Lower lobe of right lung (tissue), 2 donors: Measurements from ENCODE around the gene STMN1. TPM values are rescaled to one million over a fixed set of nuclear protein-coding genes. Genes with fewer than 3 reads are reported as not detected.
A peak's percentile ranks its signal among the peaks of the same experiment; 100 is the strongest.

Experiments used
- ATAC-seq, 2 donors: fragments of 200-7000 bp; cut with Tn5 transposase; one replicate each; pipeline ENCODE4 v1.9.1; 2020 to 2022; ENCODE audit warnings: mild to moderate bottlenecking in 2 of 2, moderate library complexity in 2 of 2
- DNase-seq: peaks from one replicate; pipeline ENCODE4 v3.0.0-alpha.2; 2020
- H3K27ac ChIP-seq: fragments of 200-600 bp; one replicate; pipeline ENCODE4 v1.8.0; 2022
- H3K27me3 ChIP-seq: fragments of 200-600 bp; one replicate; pipeline ENCODE4 v1.8.0; 2022; ENCODE audit warnings: low read depth
- H3K36me3 ChIP-seq: fragments of 200-600 bp; one replicate; pipeline ENCODE4 v1.8.0; 2022; ENCODE audit warnings: mild to moderate bottlenecking
- H3K4me1 ChIP-seq: fragments of 200-600 bp; one replicate; pipeline ENCODE4 v1.8.0; 2022
- H3K4me3 ChIP-seq: fragments of 200-600 bp; one replicate; pipeline ENCODE4 v1.8.0; 2022; ENCODE audit warnings: mild to moderate bottlenecking
- H3K9me3 ChIP-seq: fragments of 200-600 bp; one replicate; pipeline ENCODE4 v1.8.0; 2022
- intact Hi-C: fragments of 100-400 bp; cut with DNase I; formaldehyde crosslinking; loops from one replicate; pipeline ENCODE4 v1.11.0; 2022
- total RNA-seq: library from RNA; stranded (reverse); fragmentation: NEBNext Ultra II Directional; extraction: Animal tissue kit (Norgen Biotek cat#: 25700); gene quantifications from one replicate; pipeline ENCODE4 v1.2.1, GENCODE V29; 2021
- TF ChIP-seq, protein P1 (sequence below): fragments of 200-600 bp; IDR thresholded peaks from one replicate; pipeline ENCODE4 v1.8.0; 2022; ENCODE audit warnings: antibody characterized with exemption, mild to moderate bottlenecking
- donor health status: DM: no; HTN: yes; CAD: no; lungs with severe emphysema.

Gene STMN1
- total RNA-seq, 1 donor from 2014 or later = 56.6 TPM

DNA sequence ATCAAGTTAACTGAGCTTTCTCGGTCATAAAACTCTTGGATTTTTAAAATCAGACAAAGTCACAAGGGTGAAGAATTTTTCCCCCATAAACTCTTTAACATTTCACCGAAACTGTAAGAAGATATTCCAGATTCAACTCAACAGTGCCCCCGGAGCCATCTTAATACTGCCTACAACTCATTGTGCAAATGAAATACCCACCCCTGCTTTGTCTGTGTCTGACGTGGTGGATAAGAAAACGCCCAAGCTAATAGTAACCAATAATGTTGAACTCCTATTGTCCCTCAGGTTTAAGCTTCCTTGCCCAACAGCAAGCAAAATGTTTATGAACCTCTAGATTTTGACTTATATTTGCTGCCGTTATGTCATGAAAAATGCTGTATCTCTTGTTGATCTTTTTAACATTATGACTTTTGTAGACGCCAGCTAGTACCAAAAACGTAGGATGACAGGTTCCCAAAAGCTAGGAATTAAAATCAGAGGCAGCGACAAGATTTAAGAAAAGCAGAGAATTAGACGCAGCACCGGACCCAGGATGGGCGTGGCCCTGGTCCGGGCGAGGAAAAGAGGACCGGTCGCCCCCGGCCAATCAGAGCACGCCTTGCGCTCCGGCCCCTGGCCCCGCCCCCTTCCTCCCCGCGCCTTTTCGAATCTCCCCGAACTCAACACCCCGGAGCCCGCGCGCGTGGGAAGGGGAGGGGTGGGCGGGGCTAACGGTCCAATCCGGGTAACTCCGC lies 1.1 kb downstream of the STMN1 start:
- H3K4me1 ChIP-seq = peaks cover 20% of the 10 kb centered on the region
- ATAC-seq (peak; percentile 96 to 97), DNase-seq (peak; percentile 96)
- intact Hi-C loops = loop anchor here (5.0 kb wide), 1 partner anchor 92 kb away; the partner anchor contains the start of gene PAFAH2
- peak overlapping the region; percentile 49 for H3K27ac ChIP-seq
- H3K9me3 ChIP-seq = no peaks in the 10 kb centered on the region
- peaks cover 16% of the 10 kb centered on the region for H3K36me3 ChIP-seq
- no peaks in the 10 kb centered on the region for H3K27me3 ChIP-seq
- TF ChIP-seq, protein P1, sequence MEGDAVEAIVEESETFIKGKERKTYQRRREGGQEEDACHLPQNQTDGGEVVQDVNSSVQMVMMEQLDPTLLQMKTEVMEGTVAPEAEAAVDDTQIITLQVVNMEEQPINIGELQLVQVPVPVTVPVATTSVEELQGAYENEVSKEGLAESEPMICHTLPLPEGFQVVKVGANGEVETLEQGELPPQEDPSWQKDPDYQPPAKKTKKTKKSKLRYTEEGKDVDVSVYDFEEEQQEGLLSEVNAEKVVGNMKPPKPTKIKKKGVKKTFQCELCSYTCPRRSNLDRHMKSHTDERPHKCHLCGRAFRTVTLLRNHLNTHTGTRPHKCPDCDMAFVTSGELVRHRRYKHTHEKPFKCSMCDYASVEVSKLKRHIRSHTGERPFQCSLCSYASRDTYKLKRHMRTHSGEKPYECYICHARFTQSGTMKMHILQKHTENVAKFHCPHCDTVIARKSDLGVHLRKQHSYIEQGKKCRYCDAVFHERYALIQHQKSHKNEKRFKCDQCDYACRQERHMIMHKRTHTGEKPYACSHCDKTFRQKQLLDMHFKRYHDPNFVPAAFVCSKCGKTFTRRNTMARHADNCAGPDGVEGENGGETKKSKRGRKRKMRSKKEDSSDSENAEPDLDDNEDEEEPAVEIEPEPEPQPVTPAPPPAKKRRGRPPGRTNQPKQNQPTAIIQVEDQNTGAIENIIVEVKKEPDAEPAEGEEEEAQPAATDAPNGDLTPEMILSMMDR = no peak
- H3K4me3 ChIP-seq = peak overlapping the region; percentile 80

DNA sequence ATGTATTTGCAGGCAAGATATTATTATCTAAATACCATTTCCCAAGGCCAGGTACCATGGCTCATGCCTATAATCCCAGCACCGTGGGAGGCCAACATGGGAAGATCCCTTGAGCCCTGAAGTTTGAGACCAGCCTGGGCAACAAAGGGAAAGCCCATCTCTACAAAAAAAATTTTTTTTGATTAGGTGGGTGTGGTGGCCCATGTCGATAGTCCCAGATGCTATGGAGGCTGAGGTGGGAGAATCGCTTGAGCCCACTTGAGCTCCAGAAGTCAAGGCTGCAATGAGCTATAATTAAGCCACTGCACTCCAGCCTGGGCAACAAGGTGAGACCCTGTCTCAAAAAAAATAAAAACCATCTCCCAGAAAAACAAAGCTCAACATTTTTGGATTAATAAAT lies 2.2 kb downstream of the STMN1 start:
- Histone ChIP-seq H3K4me1 (peaks cover 20% of the 10 kb centered on the region), H3K4me3 (no peak overlapping the region), H3K27me3 (no peaks in the 10 kb centered on the region), H3K36me3 (peaks cover 20% of the 10 kb centered on the region), H3K27ac (no peak overlapping the region), H3K9me3 (no peaks in the 10 kb centered on the region)
- intact Hi-C loops = no loop called here
- no peak for ATAC-seq
- no peak for DNase-seq
- TF ChIP-seq, protein P1 = no peak

DNA sequence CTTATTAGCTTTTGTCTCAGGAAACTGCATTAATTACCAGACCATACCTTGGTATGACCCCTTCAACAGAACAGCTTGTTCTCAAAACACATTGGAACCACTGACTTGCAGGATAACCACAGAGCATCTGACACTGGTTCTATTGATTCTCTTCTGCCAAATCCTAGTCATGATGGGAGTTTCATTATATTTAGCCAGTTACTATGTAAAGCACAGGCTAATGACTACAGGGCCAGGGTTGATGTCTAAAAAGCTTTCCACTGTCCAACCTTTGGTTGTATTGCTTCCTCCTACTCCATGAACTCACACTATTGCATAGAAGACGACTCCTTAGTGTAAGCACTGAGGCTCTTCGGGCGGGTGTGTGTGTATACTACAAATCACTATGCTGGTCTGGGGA lies 3.8 kb downstream of the STMN1 start:
- TF ChIP-seq, protein P1 = no peak
- H3K4me3 ChIP-seq = no peak overlapping the region
- DNase-seq (no peak), ATAC-seq (no peak)
- intact Hi-C loops = no loop called here
- no peaks in the 10 kb centered on the region for H3K9me3 ChIP-seq
- no peaks in the 10 kb centered on the region for H3K27me3 ChIP-seq
- no peak overlapping the region for H3K27ac ChIP-seq
- H3K36me3 ChIP-seq = peaks cover 20% of the 10 kb centered on the region
- H3K4me1 ChIP-seq = peaks cover 23% of the 10 kb centered on the region

DNA sequence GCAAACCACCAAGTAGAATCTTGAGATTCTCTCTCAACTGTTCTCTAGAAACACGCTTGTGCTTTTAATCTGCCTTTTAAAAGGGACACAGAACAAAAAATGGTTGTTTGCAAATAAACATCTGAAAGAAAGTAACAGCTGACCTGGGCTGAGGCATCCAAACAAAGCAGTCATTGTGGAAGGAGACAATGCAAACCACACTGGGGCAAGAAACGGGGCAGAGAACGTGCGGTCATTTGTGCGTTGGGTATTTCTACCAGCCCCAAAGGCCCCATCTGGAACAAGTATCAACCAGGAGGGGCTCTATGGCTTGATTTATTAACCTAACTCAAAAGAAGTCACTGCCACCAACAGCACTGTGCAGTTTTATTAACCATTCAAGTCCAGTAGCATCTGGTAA lies 6.0 kb downstream of the STMN1 start:
- no peak overlapping the region for H3K27ac ChIP-seq
- TF ChIP-seq, protein P1 = no peak
- H3K4me1 ChIP-seq = peaks cover 26% of the 10 kb centered on the region
- ATAC-seq (no peak), DNase-seq (no peak)
- intact Hi-C loops = no loop called here
- no peak overlapping the region for H3K4me3 ChIP-seq
- H3K27me3 ChIP-seq = no peaks in the 10 kb centered on the region
- no peaks in the 10 kb centered on the region for H3K9me3 ChIP-seq
- peaks cover 20% of the 10 kb centered on the region for H3K36me3 ChIP-seq

DNA sequence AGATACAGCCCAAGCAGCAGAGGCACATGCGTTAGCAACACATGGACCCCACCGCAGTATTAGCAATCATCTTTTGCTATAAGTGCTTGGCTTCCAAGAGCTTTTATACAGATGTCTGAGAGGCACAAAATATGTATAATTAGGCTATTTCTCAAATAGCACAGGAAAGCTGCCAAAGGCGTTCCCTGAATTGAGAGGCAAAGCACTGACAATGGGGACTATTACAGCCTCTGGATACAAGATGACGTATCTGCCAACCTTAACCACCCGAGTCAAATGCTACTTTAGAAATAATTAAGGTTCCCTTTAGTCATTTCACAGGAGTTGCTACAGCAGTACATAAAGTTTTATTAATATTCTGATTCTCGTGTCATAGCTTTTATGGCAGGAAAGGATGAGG lies 6.4 kb downstream of the STMN1 start:
- H3K9me3 ChIP-seq = no peaks in the 10 kb centered on the region
- DNase-seq (no peak), ATAC-seq (no peak)
- H3K27ac ChIP-seq = no peak overlapping the region
- H3K27me3 ChIP-seq = no peaks in the 10 kb centered on the region
- H3K4me3 ChIP-seq = no peak overlapping the region
- TF ChIP-seq, protein P1 = no peak
- H3K36me3 ChIP-seq = peaks cover 20% of the 10 kb centered on the region
- intact Hi-C loops = no loop called here
- peaks cover 27% of the 10 kb centered on the region for H3K4me1 ChIP-seq
